CD14-positive monocyte (primary cell): Measurements from ENCODE around the gene TSPAN16. TPM values are rescaled to one million over a fixed set of nuclear protein-coding genes. Genes with fewer than 3 reads are reported as not detected.

Experiments
- DNase-seq, 3 donors: peaks; one replicate each; pipeline ENCODE4 v3.0.0-alpha.2; 2011 to 2022
- H2AFZ ChIP-seq: 2 replicates; pipeline ENCODE4 v1.6.0; 2012; ENCODE audit warnings: mild to moderate bottlenecking, low read depth, low read length, inconsistent platforms; ENCODE audit not compliant: insufficient read depth, poor library complexity, severe bottlenecking
- H3K27ac ChIP-seq, 2 donors: 1 replicate in 1 of 2; 2 replicates in 1 of 2; pipeline ENCODE4 v1.5.1; 2012 to 2013; ENCODE audit warnings: low read length in 2 of 2, control low read depth in 1 of 2, inconsistent platforms in 1 of 2, low read depth in 1 of 2, mild to moderate bottlenecking in 1 of 2
- H3K27me3 ChIP-seq, 2 donors: one replicate each; pipeline versions ENCODE4 v1.6.0 to v1.6.1; 2011 to 2013; ENCODE audit warnings: low read length in 2 of 2; ENCODE audit not compliant: control insufficient read depth in 2 of 2, insufficient read depth in 2 of 2
- H3K36me3 ChIP-seq, 2 donors: replicated peaks in 1 of 2; 1 replicate in 1 of 2; 2 replicates in 1 of 2; pipeline versions ENCODE4 v1.5.1 to v1.6.1; 2012 to 2013; ENCODE audit warnings: low read length in 2 of 2, control low read depth in 1 of 2, inconsistent platforms in 1 of 2, mild to moderate bottlenecking in 1 of 2; ENCODE audit not compliant: insufficient read depth in 2 of 2, control insufficient read depth in 1 of 2
- H3K4me1 ChIP-seq, 2 donors: 1 replicate in 1 of 2; 2 replicates in 1 of 2; pipeline versions ENCODE4 v1.5.1 to v1.6.1; 2012 to 2013; ENCODE audit warnings: low read length in 2 of 2, control low read depth in 1 of 2, inconsistent platforms in 1 of 2, mild to moderate bottlenecking in 1 of 2, moderate library complexity in 1 of 2; ENCODE audit not compliant: insufficient read depth in 2 of 2, control insufficient read depth in 1 of 2
- H3K4me2 ChIP-seq: replicated peaks from 2 replicates; pipeline ENCODE3; 2012; ENCODE audit warnings: low read length, moderate library complexity, mild to moderate bottlenecking; ENCODE audit not compliant: poor library complexity, severe bottlenecking; ENCODE audit errors: extremely low read depth
- H3K4me3 ChIP-seq, 3 experiments: fragments of 200-600 bp in 1 of 3; sonication (generic) in 1 of 3; replicated peaks in 1 of 3; 1 replicate in 2 of 3; 2 replicates in 1 of 3; pipeline ENCODE4 v1.5.1; 2011 to 2013; ENCODE audit warnings: low read length in 3 of 3, mild to moderate bottlenecking in 3 of 3, control low read depth in 2 of 3, low read depth in 2 of 3, inconsistent platforms in 1 of 3, moderate library complexity in 1 of 3
- H3K79me2 ChIP-seq: 2 replicates; pipeline ENCODE4 v1.6.0; 2012; ENCODE audit warnings: mild to moderate bottlenecking, control low read depth, inconsistent platforms, low read length, moderate library complexity; ENCODE audit not compliant: insufficient read depth
- H3K9ac ChIP-seq: 2 replicates; pipeline ENCODE4 v1.6.0; 2017; ENCODE audit warnings: low read length, mild to moderate bottlenecking; ENCODE audit not compliant: insufficient read depth, poor library complexity, severe bottlenecking
- H3K9me3 ChIP-seq, 2 donors: replicated peaks in 1 of 2; 1 replicate in 1 of 2; 2 replicates in 1 of 2; pipeline versions ENCODE4 v1.5.1 to v1.6.1; 2012 to 2013; ENCODE audit warnings: low read length in 2 of 2, control low read depth in 1 of 2; ENCODE audit not compliant: control insufficient read depth in 1 of 2, insufficient read depth in 1 of 2
- H4K20me1 ChIP-seq: 2 replicates; pipeline ENCODE4 v1.6.0; 2012; ENCODE audit warnings: mild to moderate bottlenecking, low read length, control low read depth, moderate library complexity; ENCODE audit not compliant: insufficient read depth
- H3K27ac Mint-ChIP-seq, 7 donors: one replicate each; pipeline ENCODE4 v1.8.0; 2020; ENCODE audit warnings: mild to moderate bottlenecking in 7 of 7, mixed read lengths in 7 of 7, moderate library complexity in 6 of 7, inconsistent platforms in 2 of 7
- H3K27me3 Mint-ChIP-seq, 3 donors: one replicate each; pipeline ENCODE4 v1.8.0; 2021 to 2022; ENCODE audit warnings: low read depth in 3 of 3, mild to moderate bottlenecking in 3 of 3, mixed read lengths in 3 of 3, moderate library complexity in 3 of 3, inconsistent platforms in 1 of 3
- H3K36me3 Mint-ChIP-seq, 2 donors: one replicate each; pipeline ENCODE4 v1.8.0; 2020; ENCODE audit warnings: mixed read lengths in 2 of 2, inconsistent platforms in 1 of 2, mild to moderate bottlenecking in 1 of 2
- H3K4me1 Mint-ChIP-seq: one replicate; pipeline ENCODE4 v1.8.0; 2020; ENCODE audit warnings: mild to moderate bottlenecking, mixed read lengths
- H3K4me3 Mint-ChIP-seq, 2 donors: one replicate each; pipeline ENCODE4 v1.8.0; 2020; ENCODE audit warnings: mild to moderate bottlenecking in 2 of 2, mixed read lengths in 2 of 2, moderate library complexity in 1 of 2
- H3K9me3 Mint-ChIP-seq, 7 donors: one replicate each; pipeline ENCODE4 v1.8.0; 2020 to 2022; ENCODE audit warnings: mixed read lengths in 7 of 7, mild to moderate bottlenecking in 6 of 7, moderate library complexity in 6 of 7, inconsistent platforms in 2 of 7
- CTCF ChIP-seq: fragments of 200-600 bp; IDR thresholded peaks from one replicate; pipeline ENCODE4 v1.8.0; 2022; ENCODE audit warnings: antibody characterized with exemption, mild to moderate bottlenecking
- WGBS: methylation state at CpG from one replicate; pipeline ENCODE4 v1.1.5; 2013; ENCODE audit warnings: missing lambda C conversion rate; ENCODE audit not compliant: insufficient coverage; 5-methylcytosine and 5-hydroxymethylcytosine counted together
- intact Hi-C, 2 donors: fragments of 100-400 bp; cut with micrococcal nuclease; formaldehyde crosslinking; loops; one replicate each; pipeline versions ENCODE4 v1.15.0 to v1.15.1; 2023
- polyA plus RNA-seq, 3 donors: library from polyadenylated mRNA; depleted of rRNA in 1 of 3; unstranded in 2 of 3; stranded (reverse) in 1 of 3; fragments of 300-500 nt in 2 of 3; fragments of >200 nt in 1 of 3; fragmentation: Illumina TruSeq in 2 of 3; gene quantifications; 1 replicate in 2 of 3; 2 replicates in 1 of 3; pipeline ENCODE4 v1.2.3, GENCODE V29; 2012 to 2021

Gene TSPAN16
- polyA plus RNA-seq, 3 donors, result 0.08 to 0.31 TPM; not detected in 1

DNA sequence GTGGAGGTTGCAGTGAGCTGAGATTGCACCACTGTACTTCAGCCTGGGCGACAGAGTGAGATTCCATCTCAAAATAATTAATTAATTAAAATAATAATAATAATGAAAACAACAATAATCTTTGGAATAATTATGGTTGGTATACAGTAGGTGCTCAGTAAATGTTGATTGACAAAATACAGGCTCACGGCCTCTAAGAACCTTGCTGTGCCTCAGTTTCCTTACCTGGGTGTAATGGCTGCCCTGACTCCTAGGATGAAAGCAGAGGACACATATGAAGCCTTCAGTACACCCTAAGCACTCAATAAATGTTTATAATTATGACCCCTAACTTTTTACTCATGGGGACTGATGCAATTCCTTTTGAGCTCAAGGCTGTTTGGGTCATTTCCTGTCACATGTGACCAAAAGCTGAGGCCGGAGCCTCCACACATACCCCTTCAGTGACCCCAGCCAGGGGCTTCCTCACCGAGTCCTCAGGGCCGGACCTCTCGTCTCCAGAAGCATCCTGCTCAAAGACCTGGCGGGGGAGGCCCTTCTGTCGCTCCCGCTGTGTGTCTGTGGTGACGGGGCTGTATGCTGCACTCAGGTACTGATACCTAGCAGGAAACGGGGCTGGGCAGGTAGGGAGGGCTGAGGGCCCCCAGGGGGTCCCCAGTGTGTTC, 44.2 kb upstream of the TSPAN16 start:
- no peaks in the 10 kb centered on the region for H3K36me3 Mint-ChIP-seq
- Histone ChIP-seq H2AFZ (no peak overlapping the region), H4K20me1 (no peaks in the 10 kb centered on the region), H3K79me2 (no peaks in the 10 kb centered on the region), H3K4me2 (no peak overlapping the region), H3K4me1 (no peaks in the 10 kb centered on the region), H3K4me3 (no peak overlapping the region), H3K27me3 (no peaks in the 10 kb centered on the region), H3K9me3 (no peaks in the 10 kb centered on the region), H3K36me3 (no peaks in the 10 kb centered on the region), H3K27ac (no peak overlapping the region), H3K9ac (no peak overlapping the region)
- 95% methylated on average over 5 of the region's 11 CpGs for WGBS
- no peak overlapping the region for H3K4me3 Mint-ChIP-seq
- no peaks in the 10 kb centered on the region for H3K4me1 Mint-ChIP-seq
- peaks cover 11 to 27% (median 14%) of the 10 kb centered on the region in 3 donors for H3K27me3 Mint-ChIP-seq
- no peak for TF ChIP-seq CTCF
- no peak for DNase-seq
- H3K27ac Mint-ChIP-seq, result no peak overlapping the region
- intact Hi-C loops, result no loop called here
- H3K9me3 Mint-ChIP-seq, result peaks cover 0 to 2% (median 0%) of the 10 kb centered on the region in 7 donors

- H3K36me3 Mint-ChIP-seq, result no peaks in the 10 kb centered on the region
- WGBS, result 94% methylated on average over 13 of the region's 19 CpGs
- H3K9ac ChIP-seq, result no peak overlapping the region
Measured at GRCh38 chr19:11252665-11253355, 43.1 kb upstream of the TSPAN16 start.

More at GRCh38 chr19:11252665-11253355, 43.1 kb upstream of the TSPAN16 start:
- Histone ChIP-seq H3K79me2 (no peaks in the 10 kb centered on the region), H3K4me2 (no peak overlapping the region), H3K27ac (no peak overlapping the region), H3K4me1 (no peaks in the 10 kb centered on the region), H3K27me3 (no peaks in the 10 kb centered on the region), H3K36me3 (no peaks in the 10 kb centered on the region), H4K20me1 (no peaks in the 10 kb centered on the region), H2AFZ (no peak overlapping the region), H3K4me3 (no peak overlapping the region), H3K9me3 (no peaks in the 10 kb centered on the region)
- intact Hi-C loops, result no loop called here
- no peak for TF ChIP-seq CTCF
- no peak for DNase-seq
- H3K4me1 Mint-ChIP-seq, result no peaks in the 10 kb centered on the region
- H3K9me3 Mint-ChIP-seq, result peaks cover 0 to 2% (median 0%) of the 10 kb centered on the region in 7 donors
- H3K27me3 Mint-ChIP-seq, result peaks cover 13 to 29% (median 22%) of the 10 kb centered on the region in 3 donors
- H3K27ac Mint-ChIP-seq, result no peak overlapping the region
- H3K4me3 Mint-ChIP-seq, result no peak overlapping the region
